Mucosa of descending colon (tissue), 3 donors: ENCODE data around the gene BOLL. TPM values are rescaled to one million over a fixed set of nuclear protein-coding genes. Genes with fewer than 3 reads are reported as not detected.

ENCODE experiments used
- ATAC-seq: fragments of 200-7000 bp; cut with Tn5 transposase; one replicate; pipeline ENCODE4 v1.9.1; 2020; ENCODE audit warnings: mild to moderate bottlenecking, moderate library complexity
- DNase-seq, 3 donors: peaks; one replicate each; pipeline ENCODE4 v3.0.0-alpha.2; 2020
- H3K36me3 ChIP-seq: fragments of 200-600 bp; one replicate; pipeline ENCODE4 v1.8.0; 2021; ENCODE audit warnings: low read depth, mild to moderate bottlenecking
- H3K4me1 ChIP-seq: fragments of 200-600 bp; one replicate; pipeline ENCODE4 v1.8.0; 2021; ENCODE audit warnings: low read depth, mild to moderate bottlenecking
- H3K4me3 ChIP-seq: fragments of 200-600 bp; one replicate; pipeline ENCODE4 v1.8.0; 2021; ENCODE audit warnings: mild to moderate bottlenecking
- H3K9me3 ChIP-seq: fragments of 200-600 bp; one replicate; pipeline ENCODE4 v1.8.0; 2021; ENCODE audit warnings: mild to moderate bottlenecking
- intact Hi-C, 2 donors: fragments of 100-400 bp; cut with DNase I in 1 of 2; cut with micrococcal nuclease in 1 of 2; formaldehyde crosslinking; loops; one replicate each; pipeline versions ENCODE4 v1.11.0 to v1.11.1; 2022; cut with DNase I, micrococcal nuclease
- total RNA-seq, 3 donors: library from RNA; stranded (reverse); fragmentation: NEBNext Ultra II Directional in 2 of 3; extraction: Animal tissue kit (Norgen Biotek cat#: 25700) in 2 of 3; gene quantifications; one replicate each; pipeline versions ENCODE4 v1.2.1 to v1.2.4, GENCODE V29; 2021 to 2023
- TF ChIP-seq, protein P1 (sequence below): fragments of 200-600 bp; IDR thresholded peaks from one replicate; pipeline ENCODE4 v1.8.0; 2022; ENCODE audit warnings: antibody characterized with exemption, mild to moderate bottlenecking
- donor health status: DM: no; HTN: no; CAD: no; lungs with moderate emphysema.
- donor health status: DM: no; HTN: no; CAD: no.
- donor health status: DM: no; HTN: yes; CAD: no.

BOLL gene
- total RNA-seq, 3 donors from 2014 or later: 0.14 TPM; not detected in 2

DNA sequence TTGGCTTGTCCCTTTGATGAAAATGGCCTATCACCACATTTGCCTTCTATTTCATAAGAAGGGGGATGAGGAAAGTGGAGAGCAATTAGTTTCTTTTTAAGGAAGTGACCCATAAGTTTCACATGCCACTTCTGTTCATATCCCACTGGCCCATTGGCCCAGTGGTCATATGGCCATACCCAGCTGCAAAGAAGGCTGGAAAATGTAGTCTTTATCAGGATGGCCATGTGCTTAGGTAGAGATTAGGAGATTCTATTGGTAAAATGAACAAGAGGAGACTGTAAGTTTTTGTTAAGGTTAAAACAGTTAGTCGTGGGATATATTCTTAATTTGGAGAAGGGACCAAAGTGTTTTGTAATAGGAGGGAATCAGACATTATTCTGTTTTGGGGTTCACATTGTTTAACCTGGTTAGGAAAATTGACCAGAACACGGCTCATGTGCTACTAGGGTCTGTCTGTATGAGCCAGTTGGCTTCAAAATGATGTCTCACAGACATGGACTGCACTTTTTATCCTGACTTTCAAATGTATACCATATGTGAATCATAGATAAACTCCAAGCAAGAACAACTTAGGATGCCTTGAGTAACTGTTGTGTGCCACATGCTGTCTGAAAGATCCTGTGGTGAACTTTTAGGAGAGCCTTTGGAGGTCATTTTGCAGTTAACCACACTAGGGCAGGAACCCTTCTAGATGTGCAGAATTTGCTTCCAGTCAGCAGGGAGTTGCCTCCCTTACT, 36.6 kb upstream of the BOLL start:
- Histone ChIP-seq H3K4me1 (no peaks in the 10 kb centered on the region), H3K36me3 (no peaks in the 10 kb centered on the region), H3K4me3 (no peak overlapping the region), H3K9me3 (no peaks in the 10 kb centered on the region)
- DNase-seq: no peak
- TF ChIP-seq, protein P1, sequence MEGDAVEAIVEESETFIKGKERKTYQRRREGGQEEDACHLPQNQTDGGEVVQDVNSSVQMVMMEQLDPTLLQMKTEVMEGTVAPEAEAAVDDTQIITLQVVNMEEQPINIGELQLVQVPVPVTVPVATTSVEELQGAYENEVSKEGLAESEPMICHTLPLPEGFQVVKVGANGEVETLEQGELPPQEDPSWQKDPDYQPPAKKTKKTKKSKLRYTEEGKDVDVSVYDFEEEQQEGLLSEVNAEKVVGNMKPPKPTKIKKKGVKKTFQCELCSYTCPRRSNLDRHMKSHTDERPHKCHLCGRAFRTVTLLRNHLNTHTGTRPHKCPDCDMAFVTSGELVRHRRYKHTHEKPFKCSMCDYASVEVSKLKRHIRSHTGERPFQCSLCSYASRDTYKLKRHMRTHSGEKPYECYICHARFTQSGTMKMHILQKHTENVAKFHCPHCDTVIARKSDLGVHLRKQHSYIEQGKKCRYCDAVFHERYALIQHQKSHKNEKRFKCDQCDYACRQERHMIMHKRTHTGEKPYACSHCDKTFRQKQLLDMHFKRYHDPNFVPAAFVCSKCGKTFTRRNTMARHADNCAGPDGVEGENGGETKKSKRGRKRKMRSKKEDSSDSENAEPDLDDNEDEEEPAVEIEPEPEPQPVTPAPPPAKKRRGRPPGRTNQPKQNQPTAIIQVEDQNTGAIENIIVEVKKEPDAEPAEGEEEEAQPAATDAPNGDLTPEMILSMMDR: no peak
- intact Hi-C loops: no loop called here
- ATAC-seq: no peak

DNA sequence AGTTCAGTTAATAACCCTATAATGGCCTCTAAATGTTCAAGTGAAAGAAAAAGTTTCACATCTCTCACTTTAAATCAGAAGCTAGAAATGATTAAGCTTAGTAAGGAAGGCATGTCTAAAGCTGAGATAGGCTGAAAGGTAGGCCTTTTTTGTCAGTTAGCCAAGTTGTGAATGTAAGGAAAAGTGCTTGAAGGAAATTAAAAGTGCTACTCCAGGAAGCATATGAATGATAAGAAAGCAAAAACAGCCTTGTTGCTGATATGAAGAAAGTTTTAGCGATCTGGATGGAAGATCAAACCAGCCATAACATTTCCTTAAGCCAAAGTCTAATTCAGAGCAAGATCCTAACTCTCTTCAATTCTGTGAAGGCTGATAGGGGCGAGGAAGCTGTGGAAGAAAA, 29.4 kb upstream of the BOLL start:
- no peaks in the 10 kb centered on the region for H3K4me1 ChIP-seq
- intact Hi-C loops: no loop called here
- no peaks in the 10 kb centered on the region for H3K36me3 ChIP-seq
- no peak overlapping the region for H3K4me3 ChIP-seq
- TF ChIP-seq, protein P1: no peak
- DNase-seq (no peak), ATAC-seq (no peak)
- H3K9me3 ChIP-seq: no peaks in the 10 kb centered on the region

DNA sequence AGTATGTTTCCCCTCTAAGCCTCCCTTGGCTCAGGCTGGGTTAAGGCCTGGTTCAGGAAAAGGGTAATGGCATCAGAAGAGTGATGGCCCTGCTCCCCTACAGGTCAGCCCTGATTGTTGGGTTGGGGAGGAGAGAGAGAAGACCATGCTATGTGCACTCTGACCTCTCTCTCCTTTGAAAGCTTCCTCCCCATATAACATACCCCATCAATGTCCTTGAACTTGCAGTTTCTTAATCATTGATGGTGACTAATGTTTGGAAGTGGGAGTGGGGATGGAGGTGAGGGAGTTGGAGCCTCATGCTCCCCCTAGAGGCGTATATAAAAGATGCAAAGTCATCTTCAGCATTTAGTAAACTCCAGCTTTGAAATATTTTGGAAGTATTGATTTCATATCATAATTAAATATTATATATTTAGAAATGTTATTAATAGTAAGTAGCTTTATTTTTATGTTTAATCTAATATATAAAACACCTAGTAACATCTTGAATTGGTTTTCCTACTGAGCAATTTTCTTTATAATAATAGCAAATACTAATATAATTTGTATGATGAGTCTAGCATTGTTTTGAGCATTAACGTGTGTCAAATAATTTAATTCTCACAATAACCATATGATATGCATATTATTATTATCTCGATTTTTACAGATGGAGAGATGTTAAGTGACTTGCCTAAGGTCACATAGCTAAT, 28.1 kb upstream of the BOLL start:
- TF ChIP-seq, protein P1: peak; percentile 26
- Histone ChIP-seq H3K4me3 (no peak overlapping the region), H3K9me3 (no peaks in the 10 kb centered on the region), H3K36me3 (no peaks in the 10 kb centered on the region), H3K4me1 (no peaks in the 10 kb centered on the region)
- intact Hi-C loops: no loop called here
- no peak for DNase-seq
- ATAC-seq: peak; percentile 44

DNA sequence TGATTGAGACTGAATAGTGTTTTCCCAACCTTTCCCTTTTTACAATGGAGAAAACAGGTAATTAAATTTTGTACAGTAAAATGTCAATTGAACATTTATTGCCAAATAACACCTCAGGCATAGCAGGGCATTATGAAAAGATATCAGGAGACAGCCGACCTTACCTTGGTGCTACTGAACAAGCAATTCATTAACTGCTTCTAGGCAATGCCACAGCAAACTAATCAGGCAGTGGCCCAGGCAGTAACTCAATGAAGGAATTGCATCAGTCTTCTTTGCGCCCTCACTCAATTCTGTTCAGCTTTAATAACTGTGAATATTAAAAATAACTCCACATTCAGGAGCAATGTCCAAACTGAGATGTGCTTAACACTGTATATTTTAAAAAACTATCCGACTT, 25.4 kb upstream of the BOLL start:
- no peaks in the 10 kb centered on the region for H3K4me1 ChIP-seq
- ATAC-seq (no peak), DNase-seq (no peak)
- no peak overlapping the region for H3K4me3 ChIP-seq
- intact Hi-C loops: no loop called here
- no peaks in the 10 kb centered on the region for H3K9me3 ChIP-seq
- TF ChIP-seq, protein P1: no peak
- H3K36me3 ChIP-seq: no peaks in the 10 kb centered on the region

DNA sequence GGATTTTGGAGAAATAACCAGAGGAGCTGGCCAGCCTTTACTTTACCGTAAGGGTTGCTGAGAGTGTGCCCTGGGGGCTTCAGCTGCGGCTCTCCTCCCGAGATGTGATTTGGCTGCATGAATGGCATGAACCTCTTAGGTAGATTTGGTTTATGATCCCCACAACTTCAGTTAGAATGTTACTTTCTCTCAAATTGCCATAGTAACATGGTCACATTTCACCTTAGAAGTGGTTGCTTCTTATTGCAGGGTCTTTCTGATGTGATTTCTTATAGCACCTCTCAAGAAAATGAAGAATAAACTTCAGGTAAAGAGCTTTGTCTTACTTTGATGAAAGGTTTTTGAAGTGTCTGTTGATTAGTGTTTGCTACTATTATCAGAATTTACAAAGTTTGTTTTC, 24.9 kb upstream of the BOLL start:
- DNase-seq (no peak), ATAC-seq (no peak)
- TF ChIP-seq, protein P1: no peak
- Histone ChIP-seq H3K4me1 (no peaks in the 10 kb centered on the region), H3K36me3 (no peaks in the 10 kb centered on the region), H3K4me3 (no peak overlapping the region), H3K9me3 (no peaks in the 10 kb centered on the region)
- intact Hi-C loops: no loop called here
